B cell (primary cell): Measurements from ENCODE around the gene HCN1. TPM values are rescaled to one million over a fixed set of nuclear protein-coding genes. Genes with fewer than 3 reads are reported as not detected.

ENCODE experiments used
- ATAC-seq: fragments of 200-7000 bp; cut with Tn5 transposase; one replicate; pipeline ENCODE4 v1.10.0; 2021; ENCODE audit warnings: low read depth, mild to moderate bottlenecking, moderate number of reproducible peaks, moderate library complexity
- CTCF ChIA-PET: fragments of 350-600 bp; sonication (Branson Sonifier 250); formaldehyde crosslinking; loops from one replicate; lab custom pipeline; 2021; ENCODE audit warnings: antibody characterized with exemption, inconsistent platforms; lab: Charles Lee
- POLR2A ChIA-PET: fragments of 350-600 bp; sonication (Branson Sonifier 250); formaldehyde crosslinking; loops from one replicate; lab custom pipeline; 2021; ENCODE audit warnings: antibody characterized with exemption; lab: Charles Lee
- DNase-seq: peaks from one replicate; pipeline ENCODE4 v3.0.0; 2013
- H2AFZ ChIP-seq: 2 replicates; pipeline ENCODE4 v1.6.1; 2012; ENCODE audit warnings: mild to moderate bottlenecking, low read depth, low read length; ENCODE audit not compliant: insufficient read depth, poor library complexity, severe bottlenecking
- H3K27ac ChIP-seq, 2 donors: 1 replicate in 1 of 2; 2 replicates in 1 of 2; pipeline ENCODE4 v1.5.1; 2012 to 2013; ENCODE audit warnings: low read length in 2 of 2, mild to moderate bottlenecking in 2 of 2, moderate library complexity in 1 of 2
- H3K27me3 ChIP-seq, 4 experiments: fragments of 200-600 bp in 1 of 4; sonication (generic) in 1 of 4; replicated peaks in 1 of 4; 1 replicate in 2 of 4; 2 replicates in 2 of 4; pipeline versions ENCODE4 v1.6.1 to v1.7.0; 2013 to 2016; ENCODE audit warnings: low read length in 3 of 4, mild to moderate bottlenecking in 2 of 4, mixed read lengths in 1 of 4, moderate library complexity in 1 of 4; ENCODE audit not compliant: insufficient read depth in 4 of 4, control insufficient read depth in 3 of 4; ENCODE audit errors: control extremely low read depth in 1 of 4
- H3K36me3 ChIP-seq, 2 experiments: replicated peaks in 1 of 2; 1 replicate in 1 of 2; 2 replicates in 1 of 2; pipeline versions ENCODE4 v1.6.1 to v1.7.1; 2013; ENCODE audit warnings: low read length in 1 of 2; ENCODE audit not compliant: insufficient read depth in 2 of 2, control insufficient read depth in 1 of 2; ENCODE audit errors: control extremely low read depth in 1 of 2, extremely low read depth in 1 of 2
- H3K4me1 ChIP-seq, 2 donors: fragments of 200-600 bp in 1 of 2; sonication (generic) in 1 of 2; 1 replicate in 1 of 2; 2 replicates in 1 of 2; pipeline versions ENCODE4 v1.5.1 to v1.6.1; 2013 to 2017; ENCODE audit warnings: low read length in 2 of 2; ENCODE audit not compliant: control insufficient read depth in 2 of 2, insufficient read depth in 2 of 2
- H3K4me2 ChIP-seq: replicated peaks from 2 replicates; pipeline ENCODE3; 2012; ENCODE audit warnings: mild to moderate bottlenecking, low read depth, low read length; ENCODE audit not compliant: poor library complexity, severe bottlenecking
- H3K4me3 ChIP-seq, 5 experiments: fragments of 200-600 bp in 1 of 5; sonication (generic) in 1 of 5; 1 replicate in 3 of 5; 2 replicates in 2 of 5; pipeline versions ENCODE4 v1.5.1 to v1.7.0; 2011 to 2016; ENCODE audit warnings: low read length in 4 of 5, mild to moderate bottlenecking in 4 of 5, low read depth in 2 of 5, control low read depth in 1 of 5, moderate library complexity in 1 of 5; ENCODE audit not compliant: insufficient read depth in 1 of 5; ENCODE audit errors: control extremely low read depth in 1 of 5, extremely low read depth in 1 of 5
- H3K79me2 ChIP-seq: fragments of 200-600 bp; sonication (generic); one replicate; pipeline ENCODE4 v1.6.0; 2016; ENCODE audit warnings: low read length; ENCODE audit not compliant: control insufficient read depth, insufficient read depth
- H3K9ac ChIP-seq: fragments of 200-600 bp; sonication (generic); 2 replicates; pipeline ENCODE4 v1.6.1; 2017; ENCODE audit warnings: mild to moderate bottlenecking, low read length, moderate library complexity
- H3K9me3 ChIP-seq, 3 donors: one replicate each; pipeline versions ENCODE4 v1.6.1 to v1.7.1; 2013; ENCODE audit warnings: low read length in 2 of 3; ENCODE audit not compliant: control insufficient read depth in 2 of 3, insufficient read depth in 1 of 3; ENCODE audit errors: control extremely low read depth in 1 of 3
- H4K20me1 ChIP-seq: 2 replicates; pipeline ENCODE4 v1.6.0; 2012; ENCODE audit warnings: mild to moderate bottlenecking, low read length; ENCODE audit not compliant: insufficient read depth, control insufficient read depth, poor library complexity, severe bottlenecking
- H3K27ac Mint-ChIP-seq: one replicate; pipeline ENCODE4 v1.8.0; 2021; ENCODE audit warnings: mixed read lengths
- H3K27me3 Mint-ChIP-seq: one replicate; pipeline ENCODE4 v1.8.0; 2021; ENCODE audit warnings: mixed read lengths
- H3K4me1 Mint-ChIP-seq: one replicate; pipeline ENCODE4 v1.8.0; 2021; ENCODE audit warnings: mixed read lengths
- H3K4me3 Mint-ChIP-seq: one replicate; pipeline ENCODE4 v1.8.0; 2021; ENCODE audit warnings: mixed read lengths
- H3K9me3 Mint-ChIP-seq: one replicate; pipeline ENCODE4 v1.8.0; 2022; ENCODE audit warnings: mixed read lengths; ENCODE audit not compliant: insufficient read depth
- CTCF ChIP-seq: fragments of 200-600 bp; IDR thresholded peaks from one replicate; pipeline ENCODE4 v1.8.0; 2022; ENCODE audit warnings: antibody characterized with exemption, mild to moderate bottlenecking
- EZH2 ChIP-seq: IDR thresholded peaks from 2 replicates; pipeline ENCODE4 v1.6.1; 2012; ENCODE audit warnings: borderline replicate concordance, low read depth, mild to moderate bottlenecking, moderate library complexity, low read length; ENCODE audit not compliant: insufficient read depth, poor library complexity, severe bottlenecking
- WGBS: methylation state at CpG from one replicate; pipeline ENCODE4 v1.1.5; 2013; ENCODE audit warnings: missing lambda C conversion rate; ENCODE audit not compliant: insufficient coverage; 5-methylcytosine and 5-hydroxymethylcytosine counted together
- intact Hi-C: fragments of 100-400 bp; cut with micrococcal nuclease; formaldehyde crosslinking; loops from one replicate; pipeline ENCODE4 v1.10.0; 2022
- polyA plus RNA-seq: library from polyadenylated mRNA; depleted of rRNA; stranded (reverse); fragments of >200 nt; gene quantifications from 2 replicates; pipeline ENCODE4 v1.2.3, GENCODE V29; 2012
- total RNA-seq, 2 donors: library from RNA; stranded (reverse); fragments of 120-200 nt in 1 of 2; gene quantifications; 1 replicate in 1 of 2; 2 replicates in 1 of 2; pipeline versions ENCODE4 v1.2.3 to v1.2.4, GENCODE V29; 2013 to 2022

HCN1 gene
- total and polyA plus RNA-seq, 2 donors (not counting 1 experiment from before 2014, with no cell fraction given), result not detected

DNA sequence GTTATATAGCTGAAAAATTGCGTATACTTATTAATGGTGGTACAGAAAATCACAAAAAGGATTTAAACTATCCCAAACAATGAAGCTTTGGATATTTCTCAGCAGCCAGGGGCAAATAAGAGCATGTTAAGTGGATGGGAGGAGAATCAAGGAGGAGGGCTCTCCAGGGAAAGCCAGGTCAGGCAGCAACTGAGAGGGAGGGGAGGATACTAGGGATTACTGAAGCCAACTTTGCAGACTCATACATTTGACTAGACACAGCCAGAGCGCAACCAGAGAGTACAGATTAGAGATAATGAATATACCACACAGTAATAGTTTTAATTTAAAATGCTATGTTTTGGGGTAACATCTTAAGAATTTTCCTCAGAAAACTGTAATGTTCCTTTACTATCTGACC lies 360.2 kb downstream of the HCN1 start:
- Mint-ChIP-seq H3K4me1 (no peaks in the 10 kb centered on the region), H3K4me3 (no peak overlapping the region), H3K27me3 (no peaks in the 10 kb centered on the region), H3K27ac (no peak overlapping the region), H3K9me3 (peaks cover 7% of the 10 kb centered on the region)
- Histone ChIP-seq H3K4me2 (no peak overlapping the region), H3K27ac (no peak overlapping the region), H3K36me3 (no peaks in the 10 kb centered on the region), H2AFZ (no peak overlapping the region), H3K9ac (no peak overlapping the region), H4K20me1 (no peaks in the 10 kb centered on the region), H3K79me2 (no peaks in the 10 kb centered on the region), H3K4me1 (no peaks in the 10 kb centered on the region), H3K4me3 (no peak overlapping the region), H3K27me3 (no peaks in the 10 kb centered on the region), H3K9me3 (peaks cover 0 to 3% (median 0%) of the 10 kb centered on the region in 3 donors)
- ATAC-seq (no peak), DNase-seq (no peak)
- POLR2A ChIA-PET, result no interaction called here
- intact Hi-C loops, result no loop called here
- TF ChIP-seq CTCF, result no peak
- no peak for TF ChIP-seq EZH2
- WGBS, result no CpG with 5 or more reads among the region's 2 CpGs
- CTCF ChIA-PET, result no interaction called here

DNA sequence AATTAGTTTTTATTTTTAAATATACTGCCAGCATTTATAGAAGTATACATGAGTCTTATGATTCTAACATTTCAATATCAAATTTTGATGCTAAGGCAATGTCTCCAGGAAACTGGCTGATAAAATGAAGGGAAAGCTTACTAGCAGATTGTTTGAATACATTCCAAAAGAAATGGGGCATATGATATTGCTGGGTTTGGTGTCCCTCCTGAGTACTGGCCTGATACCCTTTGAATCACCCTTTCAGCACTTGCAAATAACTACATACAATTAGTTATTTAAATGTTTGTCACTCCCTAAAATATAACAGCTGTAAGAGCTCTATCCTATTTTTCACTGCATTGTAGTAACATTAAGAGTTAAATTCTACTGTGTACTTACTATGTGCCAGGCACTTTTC lies 360.8 kb downstream of the HCN1 start:
- CTCF ChIA-PET, result no interaction called here
- Histone ChIP-seq H3K9me3 (peaks cover 0 to 3% (median 0%) of the 10 kb centered on the region in 3 donors), H3K27me3 (no peaks in the 10 kb centered on the region), H3K4me3 (no peak overlapping the region), H4K20me1 (no peaks in the 10 kb centered on the region), H3K36me3 (no peaks in the 10 kb centered on the region), H3K27ac (no peak overlapping the region), H3K9ac (no peak overlapping the region), H3K79me2 (no peaks in the 10 kb centered on the region), H3K4me1 (no peaks in the 10 kb centered on the region), H2AFZ (no peak overlapping the region), H3K4me2 (no peak overlapping the region)
- Mint-ChIP-seq H3K4me3 (no peak overlapping the region), H3K4me1 (no peaks in the 10 kb centered on the region), H3K9me3 (peaks cover 7% of the 10 kb centered on the region), H3K27me3 (no peaks in the 10 kb centered on the region), H3K27ac (no peak overlapping the region)
- no peak for DNase-seq
- POLR2A ChIA-PET, result no interaction called here
- intact Hi-C loops, result no loop called here
- ATAC-seq, result no peak
- TF ChIP-seq CTCF (no peak), EZH2 (no peak)
